ENCODE results near the gene BRICD5. TPM values are rescaled to one million over a fixed set of nuclear protein-coding genes. Genes with fewer than 3 reads are reported as not detected.

BRICD5 gene
- total and polyA plus RNA-seq, 2 donors (not counting 1 experiment from before 2014, with no cell fraction given), result 0.23 to 1.5 TPM

- H2AFZ ChIP-seq (ENCODE audit: low read length), result no peak overlapping the region
- no peak overlapping the region for H3K4me3 ChIP-seq (replicated peaks in 1 of 4; ENCODE audit: control extremely low read depth in 1 of 4, insufficient read depth in 1 of 4, low read depth in 3 of 4, low read length in 4 of 4)
- peaks cover 18% of the 10 kb centered on the region for H3K36me3 ChIP-seq (ENCODE audit: control insufficient read depth, insufficient read depth, low read length)
- TF ChIP-seq CTCF (conservative IDR thresholded peaks at IDR 0.05 in 1 of 2, IDR thresholded peaks at IDR 0.05 in 1 of 2; ENCODE audit: low read depth in 1 of 2, low read length in 2 of 2) (no peak), EZH2 (IDR thresholded peaks at IDR 0.05; ENCODE audit: low read length, missing control alignments) (no peak)
- no peak for DNase-seq (ENCODE audit: low read depth in 2 of 2)
- H3K9me3 ChIP-seq (ENCODE audit: control insufficient read depth, insufficient read depth, low read depth, low read length), result no peaks in the 10 kb centered on the region
- H3K27me3 ChIP-seq (ENCODE audit: control insufficient read depth, insufficient read depth, low read length), result no peaks in the 10 kb centered on the region
- H3K4me2 ChIP-seq (ENCODE audit: extremely low read depth, insufficient read depth, low read length), result no peak overlapping the region
- H3K9ac ChIP-seq (ENCODE audit: insufficient read depth, low read length), result no peak overlapping the region
- no peaks in the 10 kb centered on the region for H3K79me2 ChIP-seq (ENCODE audit: control insufficient read depth, insufficient read depth, low read length)
- no peaks in the 10 kb centered on the region for H4K20me1 ChIP-seq (ENCODE audit: control insufficient read depth, extremely low read depth, insufficient read depth, low read length)
- H3K27ac ChIP-seq (ENCODE audit: insufficient read depth, low read length), result no peak overlapping the region
- no peaks in the 10 kb centered on the region for H3K4me1 ChIP-seq (ENCODE audit: control insufficient read depth, extremely low read depth, insufficient read depth, low read length)
Observed at GRCh38 chr16:2180461-2180860, 30.2 kb downstream of the BRICD5 start.

- Histone ChIP-seq H3K4me2 (ENCODE audit: extremely low read depth, insufficient read depth, low read length) (no peak overlapping the region), H3K79me2 (ENCODE audit: control insufficient read depth, insufficient read depth, low read length) (no peaks in the 10 kb centered on the region), H3K4me3 (replicated peaks in 1 of 4; ENCODE audit: control extremely low read depth in 1 of 4, insufficient read depth in 1 of 4, low read depth in 3 of 4, low read length in 4 of 4) (no peak overlapping the region), H3K27me3 (ENCODE audit: control insufficient read depth, insufficient read depth, low read length) (no peaks in the 10 kb centered on the region), H2AFZ (ENCODE audit: low read length) (no peak overlapping the region), H3K27ac (ENCODE audit: insufficient read depth, low read length) (no peak overlapping the region), H3K4me1 (ENCODE audit: control insufficient read depth, extremely low read depth, insufficient read depth, low read length) (no peaks in the 10 kb centered on the region), H3K36me3 (ENCODE audit: control insufficient read depth, insufficient read depth, low read length) (peaks cover 25% of the 10 kb centered on the region), H3K9me3 (ENCODE audit: control insufficient read depth, insufficient read depth, low read depth, low read length) (no peaks in the 10 kb centered on the region), H4K20me1 (ENCODE audit: control insufficient read depth, extremely low read depth, insufficient read depth, low read length) (no peaks in the 10 kb centered on the region), H3K9ac (ENCODE audit: insufficient read depth, low read length) (no peak overlapping the region)
- no peak for DNase-seq (ENCODE audit: low read depth in 2 of 2)
- TF ChIP-seq EZH2 (IDR thresholded peaks at IDR 0.05; ENCODE audit: low read length, missing control alignments) (no peak), CTCF (conservative IDR thresholded peaks at IDR 0.05 in 1 of 2, IDR thresholded peaks at IDR 0.05 in 1 of 2; ENCODE audit: low read depth in 1 of 2, low read length in 2 of 2) (no peak)
Observed at GRCh38 chr16:2179576-2179975, 31.1 kb downstream of the BRICD5 start.

GRCh38 chr16:2179107-2179501 is 31.6 kb downstream of the BRICD5 start:
- Histone ChIP-seq H3K9me3 (ENCODE audit: control insufficient read depth, insufficient read depth, low read depth, low read length) (no peaks in the 10 kb centered on the region), H3K4me3 (replicated peaks in 1 of 4; ENCODE audit: control extremely low read depth in 1 of 4, insufficient read depth in 1 of 4, low read depth in 3 of 4, low read length in 4 of 4) (no peak overlapping the region), H3K9ac (ENCODE audit: insufficient read depth, low read length) (no peak overlapping the region), H3K27ac (ENCODE audit: insufficient read depth, low read length) (no peak overlapping the region), H3K4me1 (ENCODE audit: control insufficient read depth, extremely low read depth, insufficient read depth, low read length) (no peaks in the 10 kb centered on the region), H3K4me2 (ENCODE audit: extremely low read depth, insufficient read depth, low read length) (no peak overlapping the region), H3K36me3 (ENCODE audit: control insufficient read depth, insufficient read depth, low read length) (peaks cover 29% of the 10 kb centered on the region), H2AFZ (ENCODE audit: low read length) (no peak overlapping the region), H3K27me3 (ENCODE audit: control insufficient read depth, insufficient read depth, low read length) (no peaks in the 10 kb centered on the region), H4K20me1 (ENCODE audit: control insufficient read depth, extremely low read depth, insufficient read depth, low read length) (no peaks in the 10 kb centered on the region), H3K79me2 (ENCODE audit: control insufficient read depth, insufficient read depth, low read length) (no peaks in the 10 kb centered on the region)
- TF ChIP-seq CTCF (conservative IDR thresholded peaks at IDR 0.05 in 1 of 2, IDR thresholded peaks at IDR 0.05 in 1 of 2; ENCODE audit: low read depth in 1 of 2, low read length in 2 of 2), result no peak
- TF ChIP-seq EZH2 (IDR thresholded peaks at IDR 0.05; ENCODE audit: low read length, missing control alignments), result no peak
- no peak for DNase-seq (ENCODE audit: low read depth in 2 of 2)

Measured in fibroblast of lung (primary cell).